Breast epithelium (tissue), 3 donors: ENCODE results near the gene SLC45A3.

Experiments
- CTCF ChIP-seq, 3 donors: fragments of 450-650 bp; IDR thresholded peaks; one replicate each; pipeline ENCODE4 v1.5.1; 2016 to 2017; ENCODE audit warnings: antibody characterized with exemption in 3 of 3, mild to moderate bottlenecking in 3 of 3, moderate library complexity in 3 of 3
- POLR2A ChIP-seq: fragments of 450-650 bp; IDR thresholded peaks from one replicate; pipeline ENCODE4 v1.6.1; 2016; ENCODE audit warnings: antibody characterized with exemption, mild to moderate bottlenecking, moderate library complexity
- POLR2AphosphoS5 ChIP-seq, 3 donors: sonication (generic); formaldehyde crosslinking; IDR thresholded peaks; one replicate each; pipeline ENCODE4 v1.6.1; 2017; ENCODE audit warnings: antibody characterized with exemption in 3 of 3

- TF ChIP-seq CTCF (IDR thresholded peaks at IDR 0.05) (no peak), POLR2A (no peak), POLR2AphosphoS5 (IDR thresholded peaks at IDR 0.05) (no peak)
These were observed 3.1 kb downstream of the SLC45A3 start for GRCh38 chr1:205677167-205677566.
